Transverse colon (tissue), 4 donors: ENCODE results near the gene FZD4. TPM values are rescaled to one million over a fixed set of nuclear protein-coding genes. Genes with fewer than 3 reads are reported as not detected.

Experiments
- DNase-seq: peaks from one replicate; pipeline ENCODE4 v3.0.0-alpha.2; 2019
- H3K27ac ChIP-seq, 4 donors: fragments of 200-600 bp; sonication (generic); 2 replicates each; pipeline ENCODE4 v1.5.1; 2016 to 2018; ENCODE audit warnings: inconsistent platforms in 4 of 4
- H3K27me3 ChIP-seq: fragments of 200-600 bp; sonication (generic); 2 replicates; pipeline ENCODE4 v1.5.1; 2017; ENCODE audit warnings: inconsistent platforms
- H3K36me3 ChIP-seq, 4 donors: fragments of 200-600 bp; sonication (generic); 2 replicates each; pipeline ENCODE4 v1.5.1; 2017 to 2019; ENCODE audit warnings: inconsistent platforms in 4 of 4
- H3K4me1 ChIP-seq, 4 donors: fragments of 200-600 bp; sonication (generic); 2 replicates each; pipeline ENCODE4 v1.5.1; 2017 to 2020; ENCODE audit warnings: inconsistent platforms in 4 of 4
- H3K4me3 ChIP-seq, 4 donors: fragments of 200-600 bp; sonication (generic); 1 replicate in 1 of 4; 2 replicates in 3 of 4; pipeline versions ENCODE4 v1.5.1 to v1.6.1; 2017 to 2019; ENCODE audit warnings: inconsistent platforms in 4 of 4
- H3K9me3 ChIP-seq, 2 donors: fragments of 200-600 bp; sonication (generic); 2 replicates each; pipeline ENCODE4 v1.5.1; 2017 to 2019; ENCODE audit warnings: inconsistent platforms in 2 of 2
- EP300 ChIP-seq: sonication (generic); formaldehyde crosslinking; IDR thresholded peaks from one replicate; pipeline ENCODE4 v1.6.1; 2017; ENCODE audit warnings: antibody characterized with exemption, low read depth
- POLR2A ChIP-seq: fragments of 450-650 bp; IDR thresholded peaks from one replicate; pipeline ENCODE4 v1.6.1; 2016; ENCODE audit warnings: antibody characterized with exemption, mild to moderate bottlenecking, moderate library complexity
- POLR2AphosphoS5 ChIP-seq, 3 donors: sonication (generic); formaldehyde crosslinking; IDR thresholded peaks; one replicate each; pipeline ENCODE4 v1.6.1; 2016; ENCODE audit warnings: antibody characterized with exemption in 3 of 3
- WGBS, 2 donors: methylation state at CpG; one replicate each; pipeline ENCODE4 v1.1.5; 2018; ENCODE audit warnings: low coverage in 1 of 2; 5-methylcytosine and 5-hydroxymethylcytosine counted together
- in situ Hi-C, 4 donors: fragments of 200-750 bp; cut with MboI; loops; one replicate each; pipeline versions ENCODE4 v1.15.0 to v1.15.1; 2017; ENCODE audit warnings: low sequenced_read_pairs in 3 of 4, low pct_ligation_motif_present in 1 of 4, low pct_unique_long_range_greater_than_20kb in 1 of 4
- intact Hi-C: fragments of 100-400 bp; cut with DNase I; formaldehyde crosslinking; loops from one replicate; pipeline ENCODE4 v1.15.1; 2023; ENCODE audit warnings: low total_unique reads
- total RNA-seq, 4 donors: library from RNA; depleted of rRNA; stranded (reverse); fragments of >200 nt; gene quantifications; one replicate each; pipeline ENCODE4 v1.1.0, GENCODE V29; 2016
- TF ChIP-seq, protein P1 (sequence below), 5 experiments: fragments of 200-600 bp in 3 of 5; fragments of 450-650 bp in 2 of 5; sonication (generic) in 3 of 5; IDR thresholded peaks; 1 replicate in 2 of 5; 2 replicates in 3 of 5; pipeline ENCODE4 v1.5.1; 2016 to 2017; ENCODE audit warnings: antibody characterized with exemption in 5 of 5, inconsistent platforms in 3 of 5, mild to moderate bottlenecking in 2 of 5, moderate library complexity in 1 of 5

Gene FZD4
- total RNA-seq, 4 donors from 2014 or later = 9.1 to 27.1 (median 18.1) TPM

GRCh38 chr11:86990515-86990914, 35.3 kb upstream of the FZD4 start:
- Histone ChIP-seq H3K27me3 (no peaks in the 10 kb centered on the region), H3K4me3 (no peak overlapping the region), H3K27ac (no peak overlapping the region), H3K4me1 (peaks cover 0 to 7% (median 0%) of the 10 kb centered on the region in 4 donors), H3K9me3 (no peaks in the 10 kb centered on the region), H3K36me3 (no peaks in the 10 kb centered on the region)
- 71 to 75% methylated on average over 2 to 3 of the region's 3 CpGs for WGBS, 2 donors
- intact Hi-C loops (no loop called here), in situ Hi-C loops (no loop called here)
- no peak for TF ChIP-seq EP300
- no peak for TF ChIP-seq POLR2A
- TF ChIP-seq, protein P1, sequence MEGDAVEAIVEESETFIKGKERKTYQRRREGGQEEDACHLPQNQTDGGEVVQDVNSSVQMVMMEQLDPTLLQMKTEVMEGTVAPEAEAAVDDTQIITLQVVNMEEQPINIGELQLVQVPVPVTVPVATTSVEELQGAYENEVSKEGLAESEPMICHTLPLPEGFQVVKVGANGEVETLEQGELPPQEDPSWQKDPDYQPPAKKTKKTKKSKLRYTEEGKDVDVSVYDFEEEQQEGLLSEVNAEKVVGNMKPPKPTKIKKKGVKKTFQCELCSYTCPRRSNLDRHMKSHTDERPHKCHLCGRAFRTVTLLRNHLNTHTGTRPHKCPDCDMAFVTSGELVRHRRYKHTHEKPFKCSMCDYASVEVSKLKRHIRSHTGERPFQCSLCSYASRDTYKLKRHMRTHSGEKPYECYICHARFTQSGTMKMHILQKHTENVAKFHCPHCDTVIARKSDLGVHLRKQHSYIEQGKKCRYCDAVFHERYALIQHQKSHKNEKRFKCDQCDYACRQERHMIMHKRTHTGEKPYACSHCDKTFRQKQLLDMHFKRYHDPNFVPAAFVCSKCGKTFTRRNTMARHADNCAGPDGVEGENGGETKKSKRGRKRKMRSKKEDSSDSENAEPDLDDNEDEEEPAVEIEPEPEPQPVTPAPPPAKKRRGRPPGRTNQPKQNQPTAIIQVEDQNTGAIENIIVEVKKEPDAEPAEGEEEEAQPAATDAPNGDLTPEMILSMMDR (IDR thresholded peaks at IDR 0.05) = no peak
- no peak for TF ChIP-seq POLR2AphosphoS5 (IDR thresholded peaks at IDR 0.05)
- no peak for DNase-seq

GRCh38 chr11:86990031-86990430, 34.8 kb upstream of the FZD4 start:
- H3K27me3 ChIP-seq = no peaks in the 10 kb centered on the region
- H3K27ac ChIP-seq = no peak overlapping the region
- no peaks in the 10 kb centered on the region for H3K36me3 ChIP-seq
- 0 to 36% methylated on average over 1 of the region's 1 CpG for WGBS, 2 donors
- H3K9me3 ChIP-seq = no peaks in the 10 kb centered on the region
- no peak overlapping the region for H3K4me3 ChIP-seq
- H3K4me1 ChIP-seq = peaks cover 0 to 7% (median 0%) of the 10 kb centered on the region in 4 donors
- in situ Hi-C loops (no loop called here), intact Hi-C loops (no loop called here)
- TF ChIP-seq POLR2AphosphoS5 (IDR thresholded peaks at IDR 0.05) (no peak), POLR2A (no peak), EP300 (no peak)
- TF ChIP-seq, protein P1 (IDR thresholded peaks at IDR 0.05) = no peak
- no peak for DNase-seq

- 70 to 83% methylated on average over 4 of the region's 4 CpGs for WGBS, 2 donors
- Histone ChIP-seq H3K9me3 (no peaks in the 10 kb centered on the region), H3K4me1 (peaks cover 0 to 7% (median 0%) of the 10 kb centered on the region in 4 donors), H3K36me3 (no peaks in the 10 kb centered on the region), H3K27ac (no peak overlapping the region), H3K4me3 (no peak overlapping the region), H3K27me3 (no peaks in the 10 kb centered on the region)
- DNase-seq = no peak
- in situ Hi-C loops (no loop called here), intact Hi-C loops (no loop called here)
- TF ChIP-seq EP300 (no peak), POLR2A (no peak), POLR2AphosphoS5 (IDR thresholded peaks at IDR 0.05) (no peak)
- TF ChIP-seq, protein P1 (IDR thresholded peaks at IDR 0.05) = no peak
Observed at GRCh38 chr11:86988351-86988881, 33.2 kb upstream of the FZD4 start.

GRCh38 chr11:86987679-86988078, 32.5 kb upstream of the FZD4 start:
- TF ChIP-seq, protein P1 (IDR thresholded peaks at IDR 0.05) = no peak
- TF ChIP-seq POLR2A (no peak), EP300 (no peak), POLR2AphosphoS5 (IDR thresholded peaks at IDR 0.05) (no peak)
- Histone ChIP-seq H3K27ac (no peak overlapping the region), H3K27me3 (no peaks in the 10 kb centered on the region), H3K4me1 (peaks cover 0 to 3% (median 0%) of the 10 kb centered on the region in 4 donors), H3K36me3 (no peaks in the 10 kb centered on the region), H3K9me3 (no peaks in the 10 kb centered on the region), H3K4me3 (no peak overlapping the region)
- in situ Hi-C loops = no loop called here
- intact Hi-C loops = no loop called here
- WGBS, 2 donors = 78 to 100% methylated on average over 1 of the region's 1 CpG
- DNase-seq = no peak
